T-helper 2 cell treated with Interferon-gamma antibody and Interleukin-4, amounts not matched to agents 5 μg/mL and 100 μg/mL, for 36 hours (primary cell): Measurements from ENCODE around the gene TMEM18.

Source experiments
- DNase-seq: peaks from one replicate; pipeline ENCODE4 v3.0.0; 2021; ENCODE audit warnings: low spot score
- H3K27ac Mint-ChIP-seq: one replicate; pipeline ENCODE4 v1.8.0; 2021; ENCODE audit warnings: mild to moderate bottlenecking, mixed read lengths
- H3K27me3 Mint-ChIP-seq: one replicate; pipeline ENCODE4 v1.8.0; 2021; ENCODE audit warnings: low read depth, mixed read lengths
- H3K36me3 Mint-ChIP-seq: one replicate; pipeline ENCODE4 v1.8.0; 2021; ENCODE audit warnings: low read depth, mixed read lengths
- H3K4me1 Mint-ChIP-seq: one replicate; pipeline ENCODE4 v1.8.0; 2021; ENCODE audit warnings: low read depth, mixed read lengths
- H3K4me3 Mint-ChIP-seq: one replicate; pipeline ENCODE4 v1.8.0; 2022; ENCODE audit warnings: mild to moderate bottlenecking, moderate library complexity, mixed read lengths
- H3K9me3 Mint-ChIP-seq: one replicate; pipeline ENCODE4 v1.8.0; 2021; ENCODE audit warnings: mixed read lengths

Gene TMEM18

DNA sequence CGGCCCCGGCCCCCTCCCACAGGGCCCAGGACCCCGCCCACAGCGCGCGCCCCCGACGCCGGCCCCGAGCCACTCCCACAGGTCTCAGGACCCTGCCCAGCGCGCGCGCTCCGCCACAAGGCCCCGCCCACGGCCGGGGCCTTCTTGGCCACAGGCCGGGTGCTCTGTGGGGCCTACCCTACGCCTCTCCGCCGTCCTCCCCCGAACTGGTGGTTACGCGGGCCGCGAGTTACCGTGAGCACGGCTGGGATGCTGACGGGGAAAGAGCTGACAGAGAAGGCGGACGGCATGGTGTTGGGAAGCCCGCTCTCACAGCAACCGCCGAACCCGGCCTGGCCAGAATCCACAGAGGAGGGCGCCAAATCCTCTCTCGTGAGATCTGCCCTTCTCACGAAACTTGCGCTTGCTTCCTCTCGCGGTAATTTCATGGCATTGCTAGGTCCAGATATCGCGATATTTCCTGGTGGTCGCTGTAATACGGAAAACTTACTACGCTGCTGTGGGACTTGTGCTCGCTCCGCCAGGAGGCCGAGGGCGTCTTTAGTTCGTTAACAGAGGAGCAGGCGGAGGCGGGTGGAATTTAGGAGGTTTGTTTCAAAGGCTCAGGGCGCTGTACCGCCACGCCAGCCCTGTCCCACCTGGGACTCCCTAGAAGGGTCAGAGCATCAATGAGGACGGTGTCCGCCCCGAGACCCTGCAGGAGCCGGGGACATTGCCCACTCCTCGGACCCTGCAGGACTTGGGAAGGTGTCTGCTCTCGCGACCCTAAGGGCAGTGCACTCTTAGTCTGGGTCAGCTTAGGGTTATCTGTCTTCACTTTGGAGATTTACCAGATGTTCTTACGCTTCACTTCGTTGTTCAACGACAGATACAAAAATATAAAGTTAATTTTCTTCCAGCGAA is at the start of gene TMEM18:
TMEM18 (minus strand) TSS at position 351 of the 903 bp plus-strand sequence; CDS start at position 290, 61 bp downstream.
- Mint-ChIP-seq H3K4me1 (peaks cover 31% of the 10 kb centered on the region), H3K36me3 (peaks cover 28% of the 10 kb centered on the region), H3K9me3 (no peaks in the 10 kb centered on the region), H3K27ac (peak within 1 kb of the TSS; percentile 99), H3K4me3 (peak within 1 kb of the TSS; percentile 98), H3K27me3 (no peaks in the 10 kb centered on the region)
- DNase-seq = peak; percentile 96

DNA sequence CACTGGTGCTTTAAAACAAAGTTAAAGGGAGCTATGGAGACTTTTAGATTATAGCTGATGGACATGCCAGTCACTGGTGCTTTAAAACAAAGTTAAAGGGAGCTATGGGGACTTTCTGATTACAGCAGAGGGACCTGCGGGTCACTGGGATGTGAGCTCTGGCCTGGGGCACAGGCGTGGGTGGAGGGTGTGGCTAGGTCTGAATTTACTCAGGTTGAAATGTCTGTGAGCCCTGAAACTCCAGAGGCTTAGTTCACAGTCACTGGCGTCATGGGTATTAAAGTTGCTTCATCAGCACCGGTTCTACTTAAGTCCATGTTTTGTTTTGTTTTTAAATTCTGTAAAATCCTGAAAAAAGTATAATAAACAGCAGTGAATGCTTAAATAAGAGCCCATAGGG is 49.0 kb upstream of the TMEM18 start:
- Mint-ChIP-seq H3K9me3 (no peaks in the 10 kb centered on the region), H3K36me3 (no peaks in the 10 kb centered on the region), H3K4me1 (peaks cover 3% of the 10 kb centered on the region), H3K27me3 (peaks cover 26% of the 10 kb centered on the region), H3K27ac (no peak overlapping the region), H3K4me3 (no peak overlapping the region)
- no peak for DNase-seq

- Mint-ChIP-seq H3K4me1 (peaks cover 3% of the 10 kb centered on the region), H3K9me3 (no peaks in the 10 kb centered on the region), H3K4me3 (no peak overlapping the region), H3K27me3 (peaks cover 25% of the 10 kb centered on the region), H3K36me3 (no peaks in the 10 kb centered on the region), H3K27ac (peak overlapping the region; percentile 18)
- DNase-seq = no peak
Observed at GRCh38 chr2:725468-725867, 48.3 kb upstream of the TMEM18 start.

DNA sequence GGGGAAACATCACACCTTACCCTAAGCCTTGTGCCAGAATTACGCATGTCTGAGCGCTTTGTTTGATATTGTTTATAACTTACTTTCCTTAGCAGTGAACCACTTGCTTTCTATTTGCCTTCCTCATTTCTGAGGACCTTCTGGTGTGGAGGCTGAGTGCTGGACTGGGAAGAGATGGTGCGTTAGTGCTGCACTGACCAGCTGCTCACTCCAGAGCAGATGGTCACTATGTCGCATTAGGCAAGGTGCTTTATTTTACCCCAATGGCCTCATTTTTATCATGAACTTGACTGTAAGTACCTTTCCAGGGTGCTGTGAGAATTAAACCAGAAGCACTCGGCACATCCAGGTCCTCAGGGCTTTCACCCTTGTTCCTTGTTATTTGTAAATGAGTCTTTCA is 46.6 kb upstream of the TMEM18 start:
- H3K9me3 Mint-ChIP-seq = no peaks in the 10 kb centered on the region
- H3K36me3 Mint-ChIP-seq = no peaks in the 10 kb centered on the region
- H3K27ac Mint-ChIP-seq = no peak overlapping the region
- no peak overlapping the region for H3K4me3 Mint-ChIP-seq
- DNase-seq = no peak
- peaks cover 22% of the 10 kb centered on the region for H3K27me3 Mint-ChIP-seq
- peaks cover 3% of the 10 kb centered on the region for H3K4me1 Mint-ChIP-seq

GRCh38 chr2:720842-721241 is 43.6 kb upstream of the TMEM18 start:
- peaks cover 3% of the 10 kb centered on the region for H3K4me1 Mint-ChIP-seq
- no peaks in the 10 kb centered on the region for H3K9me3 Mint-ChIP-seq
- no peak for DNase-seq
- no peaks in the 10 kb centered on the region for H3K36me3 Mint-ChIP-seq
- no peak overlapping the region for H3K27ac Mint-ChIP-seq
- H3K27me3 Mint-ChIP-seq = peaks cover 26% of the 10 kb centered on the region
- no peak overlapping the region for H3K4me3 Mint-ChIP-seq

GRCh38 chr2:719734-720133 is 42.5 kb upstream of the TMEM18 start:
- Mint-ChIP-seq H3K27ac (no peak overlapping the region), H3K36me3 (no peaks in the 10 kb centered on the region), H3K27me3 (peaks cover 21% of the 10 kb centered on the region), H3K9me3 (no peaks in the 10 kb centered on the region), H3K4me3 (no peak overlapping the region), H3K4me1 (no peaks in the 10 kb centered on the region)
- DNase-seq = no peak

GRCh38 chr2:719191-719590 is 42.0 kb upstream of the TMEM18 start:
- no peak for DNase-seq
- Mint-ChIP-seq H3K27me3 (peaks cover 18% of the 10 kb centered on the region), H3K4me1 (peaks cover 2% of the 10 kb centered on the region), H3K9me3 (no peaks in the 10 kb centered on the region), H3K36me3 (no peaks in the 10 kb centered on the region), H3K4me3 (no peak overlapping the region), H3K27ac (no peak overlapping the region)

GRCh38 chr2:717661-718060 is 40.5 kb upstream of the TMEM18 start:
- H3K9me3 Mint-ChIP-seq = no peaks in the 10 kb centered on the region
- no peak overlapping the region for H3K4me3 Mint-ChIP-seq
- H3K36me3 Mint-ChIP-seq = no peaks in the 10 kb centered on the region
- H3K27me3 Mint-ChIP-seq = peaks cover 20% of the 10 kb centered on the region
- no peak for DNase-seq
- no peak overlapping the region for H3K27ac Mint-ChIP-seq
- H3K4me1 Mint-ChIP-seq = peaks cover 2% of the 10 kb centered on the region

DNA sequence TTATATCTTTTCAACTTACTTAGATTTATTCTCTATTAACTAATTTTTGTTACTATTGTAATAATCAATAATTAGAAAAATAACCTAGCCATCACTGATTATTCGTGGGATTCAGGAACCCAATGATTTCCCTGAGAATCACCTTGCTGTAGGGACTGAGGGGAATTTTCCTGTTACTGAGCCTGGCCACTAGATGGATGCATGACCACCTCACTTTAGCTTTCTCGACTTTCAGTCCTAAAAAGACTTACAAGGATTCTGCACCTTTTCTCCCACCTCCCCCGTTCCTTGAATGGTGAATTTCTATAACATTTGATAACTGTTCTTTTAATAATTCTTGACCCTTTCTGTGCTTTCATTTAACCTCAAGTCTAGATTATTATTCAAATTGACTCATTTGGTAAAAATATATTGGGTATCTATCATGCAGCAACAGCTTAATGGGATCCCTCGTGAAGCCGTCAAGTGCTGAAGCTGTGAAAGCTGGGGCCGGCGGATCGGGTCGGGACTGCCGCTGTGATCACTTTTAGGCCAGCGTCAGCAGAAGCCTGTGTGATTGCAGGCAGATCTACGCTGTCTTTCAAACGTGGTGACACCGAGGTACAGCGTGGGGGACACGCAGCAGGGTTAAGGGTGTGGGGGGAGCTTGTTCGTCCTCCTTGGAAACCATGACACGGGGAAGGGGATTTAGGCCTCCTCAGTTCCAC is 38.8 kb upstream of the TMEM18 start:
- Mint-ChIP-seq H3K4me1 (peaks cover 2% of the 10 kb centered on the region), H3K27ac (no peak overlapping the region), H3K36me3 (no peaks in the 10 kb centered on the region), H3K9me3 (no peaks in the 10 kb centered on the region), H3K27me3 (peaks cover 21% of the 10 kb centered on the region), H3K4me3 (no peak overlapping the region)
- DNase-seq = no peak

DNA sequence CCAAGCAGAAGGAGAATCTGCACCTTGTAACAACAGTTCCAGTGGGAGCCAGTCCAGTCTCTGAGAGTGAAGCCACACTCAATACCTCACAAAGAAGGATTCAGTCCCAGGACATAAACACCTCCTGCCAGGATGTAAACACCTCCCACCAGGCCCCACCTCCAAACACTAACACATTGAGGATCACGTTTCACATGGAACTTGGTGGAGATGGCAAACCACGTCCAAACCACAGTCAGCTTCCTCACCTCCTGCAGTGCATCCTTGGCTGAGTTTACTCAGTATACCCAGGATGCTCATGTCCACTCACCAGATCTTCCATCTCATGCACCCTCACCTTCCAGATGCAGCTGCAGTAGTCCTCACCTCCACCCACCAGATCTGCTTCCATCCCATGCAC is 37.8 kb upstream of the TMEM18 start:
- DNase-seq = no peak
- Mint-ChIP-seq H3K4me3 (no peak overlapping the region), H3K36me3 (no peaks in the 10 kb centered on the region), H3K27ac (no peak overlapping the region), H3K4me1 (peaks cover 2% of the 10 kb centered on the region), H3K9me3 (no peaks in the 10 kb centered on the region), H3K27me3 (peaks cover 24% of the 10 kb centered on the region)

GRCh38 chr2:714005-714741 is 37.0 kb upstream of the TMEM18 start:
- peak; percentile 18 for DNase-seq
- peaks cover 24% of the 10 kb centered on the region for H3K27me3 Mint-ChIP-seq
- no peak overlapping the region for H3K4me3 Mint-ChIP-seq
- H3K27ac Mint-ChIP-seq = no peak overlapping the region
- H3K4me1 Mint-ChIP-seq = peaks cover 2% of the 10 kb centered on the region
- H3K9me3 Mint-ChIP-seq = no peaks in the 10 kb centered on the region
- no peaks in the 10 kb centered on the region for H3K36me3 Mint-ChIP-seq

DNA sequence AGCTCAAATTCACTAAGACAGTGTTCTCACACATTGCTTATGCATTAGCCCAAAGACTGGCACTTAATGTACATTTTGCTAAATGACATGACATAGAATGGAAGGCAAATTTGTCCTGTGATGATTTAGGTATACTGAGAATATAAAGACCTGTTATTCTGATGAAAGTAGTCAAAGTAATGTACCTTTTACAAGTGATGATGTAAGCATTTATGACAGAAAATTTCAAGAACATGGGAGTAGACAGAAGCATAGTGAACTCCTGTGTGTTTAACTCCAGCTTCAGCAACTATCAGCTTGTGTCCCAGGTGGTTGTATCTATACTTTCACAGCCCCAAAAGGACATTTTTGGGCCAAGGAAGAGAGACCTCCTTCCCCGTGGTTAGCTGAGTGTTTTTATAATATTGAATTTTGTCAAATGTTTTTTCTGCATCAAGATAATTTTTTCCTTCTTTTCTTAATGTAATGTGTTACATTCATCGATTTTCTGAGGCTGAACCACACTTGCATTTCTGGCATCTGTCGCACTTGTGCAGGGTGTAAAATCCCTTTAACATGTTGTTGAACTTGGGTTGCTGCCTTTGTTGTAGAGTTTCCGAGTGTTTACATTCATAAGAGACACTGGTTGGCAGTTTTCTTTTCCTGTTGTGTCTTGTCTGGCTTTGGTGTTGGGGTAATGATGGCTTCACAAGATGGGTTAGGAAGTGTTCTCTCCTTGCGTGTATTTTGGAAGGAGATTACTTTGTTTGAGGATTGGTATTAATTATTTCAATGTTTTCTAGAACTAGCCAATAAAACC is 33.9 kb upstream of the TMEM18 start:
- Mint-ChIP-seq H3K9me3 (no peaks in the 10 kb centered on the region), H3K36me3 (no peaks in the 10 kb centered on the region), H3K4me1 (peaks cover 2% of the 10 kb centered on the region), H3K4me3 (no peak overlapping the region), H3K27ac (no peak overlapping the region), H3K27me3 (peaks cover 21% of the 10 kb centered on the region)
- no peak for DNase-seq

DNA sequence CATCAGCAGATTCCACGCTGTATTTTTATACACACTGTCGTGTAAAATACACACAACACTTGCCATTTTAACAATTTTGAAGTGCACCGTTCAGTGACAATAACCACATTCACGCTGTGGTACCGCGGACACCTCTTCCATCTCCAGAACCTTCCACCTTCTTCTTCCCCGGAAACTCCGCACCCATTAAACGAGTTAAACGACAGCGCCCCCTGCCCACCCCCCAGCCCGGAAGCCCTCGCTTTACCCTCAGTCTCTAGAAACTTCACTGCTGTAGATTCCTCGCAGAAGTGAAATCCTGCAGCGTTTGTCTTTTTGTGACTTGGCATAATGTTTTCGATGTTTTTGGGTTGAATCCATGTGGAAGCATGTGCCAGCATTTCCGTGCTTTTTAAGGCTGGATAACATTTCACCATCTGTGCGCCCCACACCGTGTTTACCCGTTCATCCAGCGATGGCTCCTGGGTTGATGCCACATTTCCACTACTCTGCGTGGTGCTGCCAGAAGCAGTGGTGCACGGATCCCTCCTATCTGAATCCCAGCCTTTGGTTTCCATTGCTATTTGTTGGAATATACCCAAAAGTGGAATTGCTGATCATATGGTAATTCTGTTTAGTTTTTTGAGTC is 32.0 kb upstream of the TMEM18 start:
- Mint-ChIP-seq H3K27ac (no peak overlapping the region), H3K4me1 (no peaks in the 10 kb centered on the region), H3K4me3 (no peak overlapping the region), H3K36me3 (no peaks in the 10 kb centered on the region), H3K9me3 (no peaks in the 10 kb centered on the region), H3K27me3 (peaks cover 15% of the 10 kb centered on the region)
- no peak for DNase-seq
